ENCODE results near the gene CLSTN1.
A peak's percentile ranks its signal among the peaks of the same experiment; 100 is the strongest.
"Not testable (repeated sequence)": the region's sequence is repeated elsewhere in the genome, so short reads cannot be mapped to it uniquely, and the experiment has no call there.

CLSTN1 gene

GRCh38 chr1:9794081-9794480 is 29.7 kb downstream of the CLSTN1 start:
- no peak for DNase-seq

GRCh38 chr1:9793291-9793690 is 30.5 kb downstream of the CLSTN1 start:
- DNase-seq: no peak

- peak; percentile 85 to 95 for DNase-seq
Measured at GRCh38 chr1:9792156-9793042, 31.4 kb downstream of the CLSTN1 start.

- DNase-seq: not testable (repeated sequence)
Measured at GRCh38 chr1:9789700-9790099, 34.1 kb downstream of the CLSTN1 start.

- no peak for DNase-seq
Measured at GRCh38 chr1:9787702-9788101, 36.1 kb downstream of the CLSTN1 start.

GRCh38 chr1:9785406-9785805 is 38.4 kb downstream of the CLSTN1 start:
- DNase-seq: no peak

- DNase-seq: peak; percentile 40 to 74
Measured at GRCh38 chr1:9784508-9785133, 39.1 kb downstream of the CLSTN1 start.

- no peak for DNase-seq
Measured at GRCh38 chr1:9782897-9783296, 40.9 kb downstream of the CLSTN1 start.

- DNase-seq: no peak
Measured at GRCh38 chr1:9782116-9782751, 41.5 kb downstream of the CLSTN1 start.

GRCh38 chr1:9780554-9781110 is 43.1 kb downstream of the CLSTN1 start:
- no peak for DNase-seq

- DNase-seq: no peak
Measured at GRCh38 chr1:9778905-9779304, 44.9 kb downstream of the CLSTN1 start.

- DNase-seq: no peak
Measured at GRCh38 chr1:9776685-9777084, 47.1 kb downstream of the CLSTN1 start.

GRCh38 chr1:9774712-9775679 is 48.8 kb downstream of the CLSTN1 start:
- DNase-seq: no peak

- no peak for DNase-seq
Measured at GRCh38 chr1:9770298-9770697, 53.5 kb downstream of the CLSTN1 start.

- no peak for DNase-seq
Measured at GRCh38 chr1:9768983-9769382, 54.8 kb downstream of the CLSTN1 start.

GRCh38 chr1:9767964-9768668 is 55.6 kb downstream of the CLSTN1 start:
- no peak for DNase-seq

- DNase-seq: no peak
Measured at GRCh38 chr1:9766759-9767442, 56.9 kb downstream of the CLSTN1 start.

- no peak for DNase-seq
Measured at GRCh38 chr1:9764550-9764949, 59.2 kb downstream of the CLSTN1 start.

GRCh38 chr1:9763914-9764313 is 59.9 kb downstream of the CLSTN1 start:
- DNase-seq: no peak

GRCh38 chr1:9762446-9762845 is 61.3 kb downstream of the CLSTN1 start:
- not testable (repeated sequence) for DNase-seq

GRCh38 chr1:9761855-9762254 is 61.9 kb downstream of the CLSTN1 start:
- no peak for DNase-seq
